SJSA1 (cell line): ENCODE data around the gene KIF5B. TPM values are rescaled to one million over a fixed set of nuclear protein-coding genes. Genes with fewer than 3 reads are reported as not detected.
"Not testable (repeated sequence)": the region's sequence is repeated elsewhere in the genome, so short reads cannot be mapped to it uniquely, and the experiment has no call there.

Experiments
- DNase-seq, 2 experiments: peaks; one replicate each; pipeline ENCODE4 v3.0.0-alpha.2; 2015 to 2020; ENCODE audit warnings: low spot score in 2 of 2, low read depth in 1 of 2
- H3K27ac ChIP-seq: fragments of 250-450 bp; sonication (Bioruptor Pico); 2 replicates; pipeline ENCODE4 v1.5.1; 2020; ENCODE audit warnings: mild to moderate bottlenecking, moderate library complexity
- H3K27me3 ChIP-seq: fragments of 250-450 bp; sonication (Bioruptor Pico); replicated peaks from 2 replicates; pipeline ENCODE4 v1.5.1; 2020; ENCODE audit warnings: mild to moderate bottlenecking, moderate library complexity
- H3K36me3 ChIP-seq: fragments of 250-450 bp; sonication (Bioruptor Pico); 2 replicates; pipeline ENCODE4 v1.5.1; 2020; ENCODE audit warnings: mild to moderate bottlenecking
- H3K4me1 ChIP-seq: fragments of 250-450 bp; sonication (Bioruptor Pico); replicated peaks from 2 replicates; pipeline ENCODE4 v1.6.1; 2021; ENCODE audit warnings: mild to moderate bottlenecking
- H3K4me3 ChIP-seq: fragments of 250-450 bp; sonication (Bioruptor Pico); 2 replicates; pipeline ENCODE4 v1.5.1; 2020; ENCODE audit warnings: mild to moderate bottlenecking
- H3K9me3 ChIP-seq: fragments of 250-450 bp; sonication (Bioruptor Pico); replicated peaks from 2 replicates; pipeline ENCODE4 v1.5.1; 2020; ENCODE audit warnings: mild to moderate bottlenecking
- total RNA-seq: library from RNA; depleted of rRNA; stranded (reverse); fragments of >200 nt; shearing (Covaris generic); gene quantifications from 2 replicates; pipeline ENCODE4 v1.2.3, GENCODE V29; 2014; rRNA removed

The KIF5B gene
- 294 and 314 TPM in 2 replicates for total RNA-seq

DNA sequence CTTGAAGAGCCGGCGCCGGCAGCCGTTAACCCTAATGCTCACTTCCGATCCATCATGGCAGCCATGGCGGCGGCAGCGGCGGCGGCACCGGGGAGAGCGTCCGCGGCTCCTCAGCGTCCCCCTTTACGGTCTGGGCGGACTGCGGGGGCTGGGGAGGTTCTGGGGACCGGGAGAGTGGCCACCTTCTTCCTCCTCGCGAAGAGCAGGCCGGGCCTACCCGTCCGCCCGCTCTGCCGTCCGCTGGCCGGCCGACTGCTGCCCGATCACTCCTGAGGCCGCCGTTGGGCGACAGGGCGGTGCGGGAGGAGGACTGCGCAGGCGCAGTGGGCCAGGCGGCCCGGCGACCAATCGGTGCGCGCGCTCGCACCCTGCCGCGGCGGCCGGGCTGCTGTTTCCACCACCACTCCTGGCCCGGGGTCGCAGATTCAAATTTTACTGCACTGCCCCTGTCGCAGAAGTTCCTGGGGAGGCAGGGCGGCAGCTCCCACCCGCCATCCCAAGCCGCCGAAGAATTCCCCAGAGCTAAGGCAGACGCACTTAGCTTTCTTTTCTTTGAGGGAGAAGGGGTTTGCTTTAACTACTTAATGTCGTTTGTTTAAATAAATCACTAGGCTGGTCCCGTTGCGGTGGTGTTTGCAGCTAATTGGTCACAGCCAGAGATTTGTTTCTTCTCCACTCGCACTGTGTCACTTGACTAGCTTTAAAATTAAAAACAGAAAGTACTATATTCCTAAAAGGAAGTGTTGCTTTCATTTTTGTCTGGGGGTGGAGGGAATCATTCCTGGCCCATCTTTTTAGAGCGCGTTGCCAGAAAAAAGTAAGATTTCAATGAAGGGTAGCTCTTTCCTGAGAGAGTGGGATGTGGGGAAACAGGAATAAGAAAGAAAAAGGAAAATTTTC is at the start of gene KIF5B:
KIF5B (minus strand) TSS at position 290 of the 900 bp plus-strand sequence. CDS start 452 bp downstream, outside the sequence.
- DNase-seq = peak; percentile 92 to 95
- Histone ChIP-seq H3K36me3 (peaks cover 34% of the 10 kb centered on the region), H3K4me3 (peak within 1 kb of the TSS; percentile 93), H3K27ac (peak within 1 kb of the TSS; percentile 95), H3K4me1 (peaks cover 21% of the 10 kb centered on the region), H3K9me3 (no peaks in the 10 kb centered on the region), H3K27me3 (no peaks in the 10 kb centered on the region)

DNA sequence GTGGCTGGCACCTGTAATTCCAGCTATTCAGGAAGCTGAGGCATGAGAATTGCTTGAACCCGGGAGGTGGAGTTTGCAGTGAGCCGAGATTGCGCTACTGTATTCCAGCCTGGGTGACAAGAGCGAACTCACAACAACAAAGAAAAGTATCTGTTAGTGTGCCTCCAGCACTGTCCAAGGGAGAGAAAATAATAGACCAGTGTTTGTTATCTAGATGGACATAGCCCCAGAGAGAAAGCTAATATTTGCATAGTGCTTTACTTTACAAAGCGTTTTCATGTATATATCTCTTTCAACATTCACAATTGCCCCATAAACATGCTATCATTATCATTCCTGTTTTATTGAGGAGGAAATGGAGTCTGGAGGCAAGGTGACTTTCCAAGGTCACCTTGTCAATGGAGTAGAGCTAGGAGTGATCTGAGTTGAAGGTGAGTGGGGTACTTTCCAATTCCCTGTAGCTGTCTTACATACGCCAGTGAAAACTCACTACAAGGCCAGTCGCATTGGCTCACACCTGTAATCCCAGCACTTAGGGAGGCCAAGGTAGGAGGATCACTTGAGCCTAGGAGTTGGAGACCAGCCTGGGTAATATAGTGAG is 49.7 kb upstream of the KIF5B start:
- no peak overlapping the region for H3K27ac ChIP-seq
- no peaks in the 10 kb centered on the region for H3K36me3 ChIP-seq
- H3K27me3 ChIP-seq = no peaks in the 10 kb centered on the region
- no peak for DNase-seq
- H3K9me3 ChIP-seq = no peaks in the 10 kb centered on the region; the same call in 1 of the 2 replicates
- no peak overlapping the region for H3K4me3 ChIP-seq
- H3K4me1 ChIP-seq = no peaks in the 10 kb centered on the region

DNA sequence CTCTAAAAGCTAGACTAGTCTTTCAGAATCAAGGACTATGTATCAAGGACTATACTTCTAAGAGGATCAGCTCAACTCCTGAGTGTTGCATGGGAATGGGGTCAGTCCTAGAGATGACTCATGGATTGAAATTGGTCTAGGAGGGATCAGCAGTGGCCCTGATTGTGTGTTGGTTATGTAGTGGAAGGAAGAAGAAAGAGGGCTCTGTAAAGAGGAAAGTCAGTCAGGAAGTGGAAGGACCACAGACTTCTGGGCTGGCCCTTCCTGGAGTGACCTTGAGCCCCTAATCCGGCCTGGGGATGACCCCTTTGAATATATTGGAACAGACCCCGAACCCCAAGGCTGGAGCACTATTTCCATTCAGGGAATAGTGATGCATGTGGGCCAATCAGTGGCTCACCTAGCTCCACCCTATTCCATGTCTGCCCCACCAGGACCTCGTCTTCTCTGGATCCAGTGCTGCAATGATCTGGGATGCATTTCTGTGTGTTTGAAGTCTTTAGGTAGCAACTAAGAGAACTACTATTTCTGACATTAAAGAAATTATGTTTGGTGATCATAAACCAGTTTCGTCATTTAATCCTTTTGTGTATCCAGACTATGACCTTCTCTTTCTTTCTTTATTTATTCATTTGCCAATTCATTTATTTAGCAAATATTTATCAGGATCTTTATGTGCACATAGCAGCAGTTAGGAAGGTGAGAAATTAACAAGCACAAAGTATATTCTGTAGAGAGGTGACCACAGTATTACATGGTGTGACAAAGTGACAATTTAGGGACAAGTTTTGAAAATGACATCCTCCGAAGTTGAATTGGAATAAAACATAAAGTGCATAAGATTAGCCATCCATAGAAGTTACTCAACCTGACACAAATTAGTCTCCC is 48.6 kb upstream of the KIF5B start:
- Histone ChIP-seq H3K27ac (no peak overlapping the region), H3K36me3 (no peaks in the 10 kb centered on the region), H3K27me3 (no peaks in the 10 kb centered on the region)

DNA sequence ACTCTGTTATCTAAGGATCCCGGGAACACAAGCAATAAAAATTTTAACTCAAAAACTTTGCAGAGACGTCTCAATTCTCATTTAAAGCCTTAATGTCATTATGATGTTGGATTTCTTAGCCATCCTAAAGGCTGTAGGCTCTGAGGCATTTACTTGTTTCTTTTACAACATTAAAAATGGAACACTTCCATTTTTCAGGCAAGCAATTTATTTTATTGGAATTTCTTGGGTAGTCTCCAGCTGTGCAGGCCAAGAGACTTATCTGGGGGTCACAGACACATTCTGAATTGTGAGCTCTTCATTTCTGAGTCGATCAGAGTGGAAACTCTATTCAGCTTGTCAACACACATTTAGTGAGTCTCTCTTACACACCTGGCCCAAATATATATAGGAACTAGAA is 48.0 kb upstream of the KIF5B start:
- Histone ChIP-seq H3K4me1 (no peaks in the 10 kb centered on the region), H3K27ac (no peak overlapping the region)
- no peak for DNase-seq

More for the DNA sequence above, 48.6 kb upstream of the KIF5B start:
- Histone ChIP-seq H3K9me3 (no peaks in the 10 kb centered on the region; the same call in 1 of the 2 replicates), H3K4me1 (no peaks in the 10 kb centered on the region), H3K4me3 (no peak overlapping the region)
- no peak for DNase-seq

DNA sequence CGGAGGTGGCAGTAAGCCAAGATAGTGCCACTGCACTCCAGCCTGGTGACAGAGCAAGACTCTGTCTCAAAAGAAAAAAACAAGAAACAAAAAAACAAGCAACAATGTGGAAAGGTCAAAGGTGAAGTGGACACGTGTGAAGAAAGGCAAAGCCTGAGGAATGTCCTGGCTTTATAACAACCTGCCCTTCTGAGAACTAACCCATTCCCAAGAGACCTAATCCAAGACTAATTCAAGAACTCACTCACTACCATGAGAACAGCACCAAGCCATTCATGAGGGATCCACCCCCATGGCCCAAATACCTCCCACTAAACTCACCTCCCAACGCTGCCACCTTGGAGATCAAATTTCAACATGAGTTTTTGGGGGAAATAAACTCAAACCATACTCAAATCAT is 47.5 kb upstream of the KIF5B start:
- no peaks in the 10 kb centered on the region for H3K36me3 ChIP-seq
- DNase-seq = no peak
- no peaks in the 10 kb centered on the region; the same call in 1 of the 2 replicates for H3K9me3 ChIP-seq
- H3K4me1 ChIP-seq = no peaks in the 10 kb centered on the region
- H3K27ac ChIP-seq = no peak overlapping the region
- no peak overlapping the region for H3K4me3 ChIP-seq
- no peaks in the 10 kb centered on the region for H3K27me3 ChIP-seq

More for the DNA sequence above, 48.0 kb upstream of the KIF5B start:
- no peaks in the 10 kb centered on the region for H3K27me3 ChIP-seq
- H3K36me3 ChIP-seq = no peaks in the 10 kb centered on the region
- no peak overlapping the region for H3K4me3 ChIP-seq
- no peaks in the 10 kb centered on the region; the same call in 1 of the 2 replicates for H3K9me3 ChIP-seq

DNA sequence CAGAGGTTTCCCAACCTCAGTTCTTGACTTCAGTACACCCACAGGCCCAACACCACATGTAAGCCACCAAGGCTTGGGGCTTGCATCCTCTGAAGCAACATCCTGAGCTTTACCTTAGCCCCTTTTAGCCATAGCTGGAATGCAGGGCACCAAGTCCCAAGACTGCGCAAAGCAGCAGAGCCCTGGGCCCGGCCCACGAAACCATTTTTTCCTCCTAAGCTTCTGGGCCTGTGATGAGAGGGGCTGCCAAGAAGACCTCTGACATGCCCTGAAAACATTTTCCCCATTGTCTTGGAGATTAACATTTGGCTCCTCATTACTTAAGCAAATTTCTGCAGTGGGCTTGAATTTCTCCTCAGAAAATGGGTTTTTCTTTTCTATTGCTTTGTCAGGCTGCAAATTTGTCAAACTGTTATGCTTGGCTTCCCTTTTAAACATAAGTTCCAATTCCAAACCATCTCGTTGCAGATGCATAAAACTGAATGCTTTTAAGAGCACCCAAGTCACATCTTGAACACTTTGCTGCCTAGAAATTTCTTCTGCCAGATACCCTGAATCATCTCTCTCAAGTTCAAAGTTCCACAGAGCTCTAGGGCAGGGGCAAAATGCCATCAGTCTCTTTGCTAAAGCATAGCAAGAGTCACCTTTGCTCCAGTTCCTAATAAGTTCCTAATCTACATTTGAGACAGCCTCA is 42.5 kb upstream of the KIF5B start:
- not testable (repeated sequence) for H3K27me3 ChIP-seq, H3K4me3 ChIP-seq, H3K9me3 ChIP-seq, H3K36me3 ChIP-seq, H3K4me1 ChIP-seq, H3K27ac ChIP-seq, DNase-seq

DNA sequence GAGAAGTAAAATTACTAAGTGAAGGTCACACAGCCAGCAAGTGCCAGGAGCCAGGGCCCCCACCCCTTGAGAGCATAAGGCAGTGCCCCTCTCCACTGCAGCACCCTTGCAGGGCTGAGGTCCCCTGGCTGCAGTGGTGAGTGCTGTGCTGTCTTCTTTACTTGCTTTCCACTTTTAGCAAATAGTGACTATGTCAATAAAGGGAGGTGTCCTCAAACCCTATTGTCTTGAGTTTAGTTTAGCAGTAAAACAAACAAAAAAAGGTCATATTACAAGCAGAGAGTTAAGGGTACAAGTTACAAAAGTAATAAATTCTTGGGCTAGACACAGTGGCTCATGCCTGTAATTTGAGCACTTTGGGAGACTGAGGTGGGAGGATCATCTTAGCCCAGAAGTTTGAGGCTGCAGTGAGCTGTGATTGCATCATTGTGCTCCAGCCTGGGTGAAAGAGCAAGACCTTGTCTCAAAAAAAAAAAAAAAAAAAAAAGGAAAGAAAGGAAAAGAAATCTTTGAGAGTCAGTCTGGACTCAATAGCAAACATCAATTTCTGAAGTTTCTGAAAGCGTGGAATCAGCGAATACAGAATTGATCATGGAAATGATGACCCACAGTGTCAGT is 39.0 kb upstream of the KIF5B start:
- no peaks in the 10 kb centered on the region; the same call in 1 of the 2 replicates for H3K9me3 ChIP-seq
- H3K27me3 ChIP-seq = no peaks in the 10 kb centered on the region
- H3K36me3 ChIP-seq = no peaks in the 10 kb centered on the region
- H3K4me1 ChIP-seq = peaks cover 4% of the 10 kb centered on the region; the same call in 1 of the 2 replicates
- no peak overlapping the region for H3K27ac ChIP-seq
- H3K4me3 ChIP-seq = no peak overlapping the region
- peak in 1 of 2 experiments; percentile 15 for DNase-seq

DNA sequence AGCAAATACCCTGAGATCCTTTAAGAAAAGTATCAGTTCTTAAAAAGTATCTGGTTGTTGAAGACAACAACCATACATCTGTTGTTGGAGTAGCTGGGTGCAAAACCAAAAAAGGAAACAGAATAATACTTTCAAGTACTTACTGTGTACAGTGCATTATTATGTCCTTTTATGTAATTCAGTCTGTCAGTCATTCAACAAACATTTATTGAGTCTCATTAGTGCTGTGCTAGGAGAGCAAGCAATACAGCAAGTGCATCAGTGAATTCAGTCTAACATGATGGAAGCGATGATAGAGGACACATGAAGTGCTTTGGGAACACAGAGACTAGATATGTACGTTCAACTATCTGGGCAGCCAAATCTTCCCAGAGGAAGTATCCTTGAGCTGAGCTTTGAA is 37.4 kb upstream of the KIF5B start:
- Histone ChIP-seq H3K27ac (no peak overlapping the region), H3K36me3 (no peaks in the 10 kb centered on the region), H3K9me3 (no peaks in the 10 kb centered on the region; the same call in 1 of the 2 replicates), H3K27me3 (peaks cover 4% of the 10 kb centered on the region; the same call in 1 of the 2 replicates), H3K4me1 (peaks cover 4% of the 10 kb centered on the region; the same call in 1 of the 2 replicates), H3K4me3 (no peak overlapping the region)
- DNase-seq = no peak

DNA sequence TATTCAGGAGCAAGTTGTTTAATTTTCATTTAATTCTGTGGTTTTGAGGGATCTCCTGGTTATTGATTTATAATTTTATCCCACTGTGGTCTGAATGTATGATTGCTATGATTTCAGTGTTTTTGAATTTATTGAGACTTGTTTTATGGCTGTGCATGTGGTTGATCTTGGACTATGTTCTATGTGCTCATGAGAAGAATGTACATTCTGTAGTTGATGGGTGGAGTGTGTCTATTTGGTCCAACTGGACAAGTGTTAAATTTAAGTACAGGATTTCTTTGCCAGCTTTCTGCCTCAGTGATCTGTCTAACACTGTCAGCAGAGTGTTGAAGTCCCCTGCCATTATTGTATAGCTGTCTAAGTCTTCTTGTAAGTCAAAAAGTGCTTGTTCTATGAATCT is 34.8 kb upstream of the KIF5B start:
- H3K27me3 ChIP-seq = peaks cover 4% of the 10 kb centered on the region; the same call in 1 of the 2 replicates
- no peaks in the 10 kb centered on the region for H3K9me3 ChIP-seq
- DNase-seq = no peak
- no peaks in the 10 kb centered on the region for H3K36me3 ChIP-seq
- peaks cover 4% of the 10 kb centered on the region; the same call in 1 of the 2 replicates for H3K4me1 ChIP-seq
- H3K27ac ChIP-seq = no peak overlapping the region
- no peak overlapping the region for H3K4me3 ChIP-seq

DNA sequence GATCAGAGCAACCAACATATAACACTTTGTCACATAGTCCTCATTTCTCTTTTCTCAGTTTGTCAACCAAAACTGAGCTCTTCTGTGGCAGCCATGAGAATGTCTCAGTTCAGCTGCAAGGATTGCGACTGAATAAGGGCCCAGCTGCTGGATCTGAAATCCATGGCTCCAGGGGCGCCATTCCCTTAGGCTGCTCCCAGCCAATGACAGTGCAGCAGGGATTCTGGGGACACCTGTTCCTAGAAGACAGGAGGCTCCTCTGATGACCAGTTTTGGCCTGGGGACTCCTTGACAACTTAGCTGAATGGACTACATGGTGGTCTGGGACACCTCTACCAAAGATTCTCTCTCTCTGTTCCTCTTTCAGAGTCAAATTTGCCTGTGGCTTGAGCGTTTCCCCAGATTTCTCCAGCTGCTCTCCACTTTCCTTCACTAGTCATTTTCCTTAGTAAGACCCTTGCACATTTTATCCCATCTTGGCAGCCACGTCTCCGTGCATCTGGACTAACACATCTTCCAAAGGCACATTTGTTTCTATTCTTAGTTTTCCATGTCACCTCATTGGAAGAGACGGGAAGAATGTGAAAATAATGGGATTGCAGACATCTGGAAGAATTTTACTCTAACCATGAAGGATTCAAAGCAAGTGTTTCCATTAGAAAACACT is 28.1 kb upstream of the KIF5B start:
- Histone ChIP-seq H3K36me3 (no peaks in the 10 kb centered on the region), H3K4me1 (no peaks in the 10 kb centered on the region), H3K4me3 (no peak overlapping the region), H3K9me3 (no peaks in the 10 kb centered on the region), H3K27me3 (no peaks in the 10 kb centered on the region; the same call in 1 of the 2 replicates), H3K27ac (no peak overlapping the region)
- DNase-seq = no peak

DNA sequence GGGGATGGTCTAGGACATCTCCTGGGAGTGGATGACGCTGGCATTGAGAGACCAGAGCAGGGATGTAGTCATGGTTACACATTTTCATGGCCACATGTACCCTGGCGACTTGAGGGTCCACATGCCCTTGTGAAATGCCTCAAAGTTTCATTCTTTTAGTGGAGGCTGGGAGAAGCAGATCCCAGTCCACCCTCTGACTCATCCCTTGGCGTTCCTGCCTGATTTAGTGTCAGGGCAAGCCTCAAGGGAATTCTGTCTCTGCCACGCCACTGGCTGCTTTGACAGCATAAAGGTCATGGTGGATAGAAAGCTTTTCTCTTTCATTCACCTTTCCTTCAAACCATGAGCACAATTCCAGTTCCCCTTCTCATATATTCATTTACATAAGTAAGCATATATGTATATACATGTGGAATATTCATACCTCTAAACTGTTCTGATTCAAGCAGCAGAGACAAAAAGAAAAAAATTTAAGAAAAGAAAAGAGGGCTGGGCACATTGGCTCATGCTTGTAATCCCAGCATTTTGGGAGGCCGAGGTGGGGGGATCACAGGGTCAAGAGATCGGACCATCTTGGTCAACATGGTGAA is 21.8 kb upstream of the KIF5B start:
- no peak overlapping the region for H3K4me3 ChIP-seq
- peak; percentile 50 to 77 for DNase-seq
- no peaks in the 10 kb centered on the region for H3K9me3 ChIP-seq
- no peaks in the 10 kb centered on the region for H3K36me3 ChIP-seq
- no peaks in the 10 kb centered on the region for H3K27me3 ChIP-seq
- H3K27ac ChIP-seq = no peak overlapping the region
- H3K4me1 ChIP-seq = peaks cover 7% of the 10 kb centered on the region

DNA sequence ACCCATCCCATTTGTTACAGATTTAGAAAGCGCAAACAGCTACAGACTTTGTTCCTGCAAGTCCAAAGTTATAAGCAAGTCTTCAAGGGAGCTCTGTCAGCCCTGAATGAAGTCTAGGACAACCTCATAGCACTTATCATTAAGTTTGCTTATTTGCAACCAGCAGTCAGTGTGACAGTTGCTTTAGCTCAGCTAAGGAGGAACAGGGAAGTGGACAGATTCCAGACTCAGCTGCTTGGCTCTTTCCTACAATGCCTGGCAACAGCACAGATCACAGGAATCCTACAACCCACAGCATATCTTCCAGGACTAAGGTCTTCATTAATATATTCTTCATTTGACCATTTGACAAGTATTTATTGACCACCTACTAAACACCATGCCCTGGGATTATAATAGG is 17.4 kb upstream of the KIF5B start:
- no peak for DNase-seq
- Histone ChIP-seq H3K9me3 (no peaks in the 10 kb centered on the region), H3K36me3 (no peaks in the 10 kb centered on the region), H3K27me3 (no peaks in the 10 kb centered on the region), H3K27ac (no peak overlapping the region), H3K4me1 (peaks cover 7% of the 10 kb centered on the region), H3K4me3 (no peak overlapping the region)
